ENCODE results near the gene LRRC56. TPM values are rescaled to one million over a fixed set of nuclear protein-coding genes. Genes with fewer than 3 reads are reported as not detected.
A peak's percentile ranks its signal among the peaks of the same experiment; 100 is the strongest.

Gene LRRC56
- total and polyA plus RNA-seq, 2 of the 13 experiments (the other 11 are each of a cell fraction or from before 2014, with no cell fraction given) = 0.11 to 0.29 TPM

GRCh38 chr11:560305-561147, 23.2 kb downstream of the LRRC56 start, which contains the start of the genes LMNTD2 and RASSF7 (continued):
- TF ChIP-seq, protein P1, sequence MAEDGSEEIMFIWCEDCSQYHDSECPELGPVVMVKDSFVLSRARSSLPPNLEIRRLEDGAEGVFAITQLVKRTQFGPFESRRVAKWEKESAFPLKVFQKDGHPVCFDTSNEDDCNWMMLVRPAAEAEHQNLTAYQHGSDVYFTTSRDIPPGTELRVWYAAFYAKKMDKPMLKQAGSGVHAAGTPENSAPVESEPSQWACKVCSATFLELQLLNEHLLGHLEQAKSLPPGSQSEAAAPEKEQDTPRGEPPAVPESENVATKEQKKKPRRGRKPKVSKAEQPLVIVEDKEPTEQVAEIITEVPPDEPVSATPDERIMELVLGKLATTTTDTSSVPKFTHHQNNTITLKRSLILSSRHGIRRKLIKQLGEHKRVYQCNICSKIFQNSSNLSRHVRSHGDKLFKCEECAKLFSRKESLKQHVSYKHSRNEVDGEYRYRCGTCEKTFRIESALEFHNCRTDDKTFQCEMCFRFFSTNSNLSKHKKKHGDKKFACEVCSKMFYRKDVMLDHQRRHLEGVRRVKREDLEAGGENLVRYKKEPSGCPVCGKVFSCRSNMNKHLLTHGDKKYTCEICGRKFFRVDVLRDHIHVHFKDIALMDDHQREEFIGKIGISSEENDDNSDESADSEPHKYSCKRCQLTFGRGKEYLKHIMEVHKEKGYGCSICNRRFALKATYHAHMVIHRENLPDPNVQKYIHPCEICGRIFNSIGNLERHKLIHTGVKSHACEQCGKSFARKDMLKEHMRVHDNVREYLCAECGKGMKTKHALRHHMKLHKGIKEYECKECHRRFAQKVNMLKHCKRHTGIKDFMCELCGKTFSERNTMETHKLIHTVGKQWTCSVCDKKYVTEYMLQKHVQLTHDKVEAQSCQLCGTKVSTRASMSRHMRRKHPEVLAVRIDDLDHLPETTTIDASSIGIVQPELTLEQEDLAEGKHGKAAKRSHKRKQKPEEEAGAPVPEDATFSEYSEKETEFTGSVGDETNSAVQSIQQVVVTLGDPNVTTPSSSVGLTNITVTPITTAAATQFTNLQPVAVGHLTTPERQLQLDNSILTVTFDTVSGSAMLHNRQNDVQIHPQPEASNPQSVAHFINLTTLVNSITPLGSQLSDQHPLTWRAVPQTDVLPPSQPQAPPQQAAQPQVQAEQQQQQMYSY (CRISPR knock-in tag; IDR thresholded peaks at IDR 0.05) = peak; percentile 88
- TF ChIP-seq ZNF501 (CRISPR knock-in tag; IDR thresholded peaks at IDR 0.05) (peak; percentile 86; the same call in 1 of the 2 replicates), PHF21A (CRISPR knock-in tag; IDR thresholded peaks at IDR 0.05) (peak; percentile 70), ZFP90 (CRISPR knock-in tag; IDR thresholded peaks at IDR 0.05; ENCODE audit: borderline replicate concordance) (0 out of 2 replicates have a peak, but pooled peaks have one; percentile 50), ZNF772 (CRISPR knock-in tag; IDR thresholded peaks at IDR 0.05) (peak; percentile 77; the same call in 1 of the 2 replicates), MTA1 (CRISPR knock-in tag; IDR thresholded peaks at IDR 0.05; ENCODE audit: borderline replicate concordance) (peak; percentile 33; the same call in 1 of the 2 replicates), NFYC (CRISPR knock-in tag; IDR thresholded peaks at IDR 0.05) (peak; percentile 89), CREB1 (IDR thresholded peaks at IDR 0.05) (0 out of 2 replicates have a peak, but pooled peaks have one; percentile 11), CREB1 (CRISPR knock-in tag; IDR thresholded peaks at IDR 0.05) (no peak), ZNF441 (CRISPR knock-in tag; IDR thresholded peaks at IDR 0.05; ENCODE audit: borderline replicate concordance) (no peak), ZNF674 (CRISPR knock-in tag; IDR thresholded peaks at IDR 0.05; ENCODE audit: low read depth) (0 out of 2 replicates have a peak, but pooled peaks have one; percentile 69), HNF1B (CRISPR knock-in tag; IDR thresholded peaks at IDR 0.05) (peak; percentile 63), NR2F2 (IDR thresholded peaks at IDR 0.05; ENCODE audit: borderline replicate concordance, low read depth) (peak; percentile 74), CHD2 (IDR thresholded peaks at IDR 0.05; ENCODE audit: low read depth, low read length) (peak; percentile 66; the same call in 1 of the 2 replicates), SOX5 (CRISPR knock-in tag; IDR thresholded peaks at IDR 0.05; ENCODE audit: borderline replicate concordance) (0 out of 2 replicates have a peak, but pooled peaks have one; percentile 7), PTBP1 (IDR thresholded peaks at IDR 0.05; ENCODE audit: low read depth, low read length, poor library complexity, severe bottlenecking) (peak; percentile 75), ZNF563 (CRISPR knock-in tag; IDR thresholded peaks at IDR 0.05) (peak; percentile 86), SRY (CRISPR knock-in tag; IDR thresholded peaks at IDR 0.05) (peak; percentile 16; the same call in 1 of the 2 replicates)
- TF ChIP-seq, protein P2, sequence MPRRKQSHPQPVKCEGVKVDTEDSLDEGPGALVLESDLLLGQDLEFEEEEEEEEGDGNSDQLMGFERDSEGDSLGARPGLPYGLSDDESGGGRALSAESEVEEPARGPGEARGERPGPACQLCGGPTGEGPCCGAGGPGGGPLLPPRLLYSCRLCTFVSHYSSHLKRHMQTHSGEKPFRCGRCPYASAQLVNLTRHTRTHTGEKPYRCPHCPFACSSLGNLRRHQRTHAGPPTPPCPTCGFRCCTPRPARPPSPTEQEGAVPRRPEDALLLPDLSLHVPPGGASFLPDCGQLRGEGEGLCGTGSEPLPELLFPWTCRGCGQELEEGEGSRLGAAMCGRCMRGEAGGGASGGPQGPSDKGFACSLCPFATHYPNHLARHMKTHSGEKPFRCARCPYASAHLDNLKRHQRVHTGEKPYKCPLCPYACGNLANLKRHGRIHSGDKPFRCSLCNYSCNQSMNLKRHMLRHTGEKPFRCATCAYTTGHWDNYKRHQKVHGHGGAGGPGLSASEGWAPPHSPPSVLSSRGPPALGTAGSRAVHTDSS (CRISPR knock-in tag; conservative IDR thresholded peaks at IDR 0.05) = no peak
- TF ChIP-seq, protein P3, sequence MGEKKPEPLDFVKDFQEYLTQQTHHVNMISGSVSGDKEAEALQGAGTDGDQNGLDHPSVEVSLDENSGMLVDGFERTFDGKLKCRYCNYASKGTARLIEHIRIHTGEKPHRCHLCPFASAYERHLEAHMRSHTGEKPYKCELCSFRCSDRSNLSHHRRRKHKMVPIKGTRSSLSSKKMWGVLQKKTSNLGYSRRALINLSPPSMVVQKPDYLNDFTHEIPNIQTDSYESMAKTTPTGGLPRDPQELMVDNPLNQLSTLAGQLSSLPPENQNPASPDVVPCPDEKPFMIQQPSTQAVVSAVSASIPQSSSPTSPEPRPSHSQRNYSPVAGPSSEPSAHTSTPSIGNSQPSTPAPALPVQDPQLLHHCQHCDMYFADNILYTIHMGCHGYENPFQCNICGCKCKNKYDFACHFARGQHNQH (CRISPR knock-in tag; IDR thresholded peaks at IDR 0.05) = peak; percentile 70
